ENCODE data around the gene ZNF536. TPM values are rescaled to one million over a fixed set of nuclear protein-coding genes. Genes with fewer than 3 reads are reported as not detected.

The ZNF536 gene
- total RNA-seq: 4.8 TPM
- long read RNA-seq, partial matches to known transcripts: 0 of 1 reads
- long read RNA-seq, other reads (novel, unspliced or antisense): 1 of 1 reads

GRCh38 chr19:30371960-30372824 is at the start of gene ZNF536:
Gene ZNF536, plus strand, starts transcription at chr19:30372384. Its CDS starts 71,179 bp downstream, at chr19:30443563.
- DNase-seq (no peak), ATAC-seq (ENCODE audit: poor library complexity) (no peak)
- intact Hi-C loops (cut with DNase I): no loop called here

GRCh38 chr19:30322641-30323320 is 49.4 kb upstream of the ZNF536 start:
- ATAC-seq (ENCODE audit: poor library complexity) (no peak), DNase-seq (no peak)
- intact Hi-C loops (cut with DNase I): no loop called here

- intact Hi-C loops (cut with DNase I): no loop called here
- no peak for DNase-seq
- no peak for ATAC-seq (ENCODE audit: poor library complexity)
Observed at GRCh38 chr19:30323904-30324303, 48.3 kb upstream of the ZNF536 start.

GRCh38 chr19:30324982-30325381 is 47.2 kb upstream of the ZNF536 start:
- intact Hi-C loops (cut with DNase I): no loop called here
- DNase-seq: no peak
- ATAC-seq (ENCODE audit: poor library complexity): no peak

GRCh38 chr19:30325676-30326392 is 46.4 kb upstream of the ZNF536 start:
- intact Hi-C loops (cut with DNase I): no loop called here
- DNase-seq: peak; percentile 77
- peak; percentile 95 for ATAC-seq (ENCODE audit: poor library complexity)

- DNase-seq (no peak), ATAC-seq (ENCODE audit: poor library complexity) (peak; percentile 28)
- intact Hi-C loops (cut with DNase I): no loop called here
Observed at GRCh38 chr19:30326393-30326710, 45.8 kb upstream of the ZNF536 start.

- ATAC-seq (ENCODE audit: poor library complexity) (no peak), DNase-seq (no peak)
- intact Hi-C loops (cut with DNase I): no loop called here
Observed at GRCh38 chr19:30327331-30327730, 44.9 kb upstream of the ZNF536 start.

GRCh38 chr19:30328096-30328495 is 44.1 kb upstream of the ZNF536 start:
- DNase-seq (no peak), ATAC-seq (ENCODE audit: poor library complexity) (no peak)
- intact Hi-C loops (cut with DNase I): no loop called here

GRCh38 chr19:30330266-30330665 is 41.9 kb upstream of the ZNF536 start:
- ATAC-seq (ENCODE audit: poor library complexity) (no peak), DNase-seq (no peak)
- intact Hi-C loops (cut with DNase I): no loop called here

- no peak for DNase-seq
- no peak for ATAC-seq (ENCODE audit: poor library complexity)
- intact Hi-C loops (cut with DNase I): no loop called here
Observed at GRCh38 chr19:30332445-30333234, 39.5 kb upstream of the ZNF536 start.

- DNase-seq (no peak), ATAC-seq (ENCODE audit: poor library complexity) (no peak)
- intact Hi-C loops (cut with DNase I): no loop called here
Observed at GRCh38 chr19:30333291-30334065, 38.7 kb upstream of the ZNF536 start.

- intact Hi-C loops (cut with DNase I): no loop called here
- no peak for ATAC-seq (ENCODE audit: poor library complexity)
Observed at GRCh38 chr19:30334841-30335240, 37.3 kb upstream of the ZNF536 start.

GRCh38 chr19:30335306-30335886 is 36.8 kb upstream of the ZNF536 start:
- intact Hi-C loops (cut with DNase I): no loop called here
- DNase-seq (no peak), ATAC-seq (ENCODE audit: poor library complexity) (no peak)

More at GRCh38 chr19:30334841-30335240, 37.3 kb upstream of the ZNF536 start:
- DNase-seq: no peak

- no peak for ATAC-seq (ENCODE audit: poor library complexity)
- intact Hi-C loops (cut with DNase I): no loop called here
- no peak for DNase-seq
Observed at GRCh38 chr19:30336290-30336689, 35.9 kb upstream of the ZNF536 start.

GRCh38 chr19:30338041-30338456 is 34.1 kb upstream of the ZNF536 start:
- intact Hi-C loops (cut with DNase I): no loop called here
- no peak for DNase-seq
- ATAC-seq (ENCODE audit: poor library complexity): no peak

- intact Hi-C loops (cut with DNase I): no loop called here
- DNase-seq (no peak), ATAC-seq (ENCODE audit: poor library complexity) (no peak)
Observed at GRCh38 chr19:30338878-30339623, 33.1 kb upstream of the ZNF536 start.
